Testis (tissue), 2 donors: Measurements from ENCODE around the gene PSMD7.

Source experiments
- CTCF ChIP-seq, 3 experiments: fragments of 450-650 bp in 2 of 3; fragments of 200-600 bp in 1 of 3; sonication (generic) in 1 of 3; IDR thresholded peaks; one replicate each; pipeline ENCODE4 v1.5.1; 2016 to 2019; ENCODE audit warnings: antibody characterized with exemption in 3 of 3, mild to moderate bottlenecking in 2 of 3, moderate library complexity in 1 of 3
- POLR2A ChIP-seq: fragments of 450-650 bp; IDR thresholded peaks from one replicate; pipeline ENCODE4 v1.6.1; 2017; ENCODE audit warnings: antibody characterized with exemption, mild to moderate bottlenecking, moderate library complexity

GRCh38 chr16:74297145-74297665, 591 bp downstream of the PSMD7 start:
- TF ChIP-seq CTCF (IDR thresholded peaks at IDR 0.05) (no peak), POLR2A (no peak)
